Keratinocyte (primary cell): ENCODE measurements around the gene KLF7. TPM values are rescaled to one million over a fixed set of nuclear protein-coding genes. Genes with fewer than 3 reads are reported as not detected.

Experiments
- DNase-seq: peaks from one replicate; pipeline ENCODE4 v3.0.0-alpha.2; 2011; ENCODE audit warnings: low read depth, missing footprints, low spot score
- FAIRE-seq: peaks from 2 replicates; lab custom pipeline; 2011; peaks lifted over from hg19 to GRCh38; lab: Jason Lieb, UNC
- H2AFZ ChIP-seq: 2 replicates; pipeline ENCODE4 v1.6.0; 2012; ENCODE audit warnings: low read length, control low read depth, inconsistent platforms; ENCODE audit not compliant: control insufficient read depth
- H3K27ac ChIP-seq: 2 replicates; pipeline ENCODE4 v1.5.1; 2011; ENCODE audit warnings: low read length; ENCODE audit not compliant: control insufficient read depth, insufficient read depth
- H3K27me3 ChIP-seq: 3 replicates; pipeline ENCODE4 v1.6.0; 2011; ENCODE audit warnings: low read length; ENCODE audit not compliant: control insufficient read depth, insufficient read depth; ENCODE audit errors: extremely low read depth
- H3K36me3 ChIP-seq, 2 experiments: 2 replicates in 1 of 2; 3 replicates in 1 of 2; pipeline ENCODE4 v1.5.1; 2011; ENCODE audit warnings: low read length in 2 of 2, mild to moderate bottlenecking in 1 of 2; ENCODE audit not compliant: control insufficient read depth in 2 of 2, insufficient read depth in 2 of 2; ENCODE audit errors: extremely low read depth in 1 of 2
- H3K4me1 ChIP-seq: 3 replicates; pipeline ENCODE4 v1.5.1; 2011; ENCODE audit warnings: low read length; ENCODE audit not compliant: control insufficient read depth, insufficient read depth; ENCODE audit errors: extremely low read depth
- H3K4me2 ChIP-seq: 3 replicates; pipeline ENCODE4 v1.6.0; 2011; ENCODE audit warnings: low read depth, low read length; ENCODE audit not compliant: control insufficient read depth, insufficient read depth; ENCODE audit errors: extremely low read depth
- H3K4me3 ChIP-seq, 3 experiments: fragments of 200-600 bp in 1 of 3; sonication (generic) in 1 of 3; 2 replicates in 2 of 3; 3 replicates in 1 of 3; pipeline ENCODE4 v1.5.1; 2011 to 2016; ENCODE audit warnings: low read length in 3 of 3, mild to moderate bottlenecking in 3 of 3, control low read depth in 2 of 3, inconsistent platforms in 1 of 3, low read depth in 1 of 3, mixed read lengths in 1 of 3, mixed run types in 1 of 3, moderate library complexity in 1 of 3; ENCODE audit not compliant: control insufficient read depth in 2 of 3, insufficient read depth in 2 of 3; ENCODE audit errors: extremely low read depth in 1 of 3
- H3K79me2 ChIP-seq: 2 replicates; pipeline ENCODE4 v1.6.0; 2012; ENCODE audit warnings: low read length; ENCODE audit not compliant: control insufficient read depth, insufficient read depth
- H3K9ac ChIP-seq: 3 replicates; pipeline ENCODE4 v1.6.0; 2011; ENCODE audit warnings: low read length; ENCODE audit not compliant: control insufficient read depth, insufficient read depth; ENCODE audit errors: extremely low read depth
- H3K9me1 ChIP-seq: 3 replicates; pipeline ENCODE4 v1.6.0; 2011; ENCODE audit warnings: low read length; ENCODE audit not compliant: control insufficient read depth, insufficient read depth; ENCODE audit errors: extremely low read depth
- H3K9me3 ChIP-seq: 2 replicates; pipeline ENCODE4 v1.5.1; 2012; ENCODE audit warnings: low read depth, low read length; ENCODE audit not compliant: control insufficient read depth
- H4K20me1 ChIP-seq: 3 replicates; pipeline ENCODE4 v1.6.0; 2011; ENCODE audit warnings: low read length; ENCODE audit not compliant: control insufficient read depth, insufficient read depth; ENCODE audit errors: extremely low read depth
- CTCF ChIP-seq, 3 experiments: IDR thresholded peaks in 1 of 3; conservative IDR thresholded peaks in 1 of 3; optimal IDR thresholded peaks in 1 of 3; 2 replicates in 2 of 3; 3 replicates in 1 of 3; pipeline versions ENCODE3 to v1.5.1; 2011; ENCODE audit warnings: low read length in 3 of 3, mild to moderate bottlenecking in 3 of 3, moderate library complexity in 2 of 3, control low read depth in 1 of 3, inconsistent platforms in 1 of 3; ENCODE audit not compliant: insufficient read depth in 2 of 3; ENCODE audit errors: extremely low read depth in 1 of 3
- EZH2 ChIP-seq: IDR thresholded peaks from one replicate; pipeline ENCODE4 v1.6.1; 2012; ENCODE audit warnings: inconsistent platforms, mild to moderate bottlenecking, low read length, moderate library complexity
- dilution Hi-C: fragments of 300-500 bp; cut with MboI; formaldehyde crosslinking; loops from one replicate; pipeline ENCODE4 v1.7.0; 2020; ENCODE audit warnings: low sequenced_read_pairs; ENCODE audit not compliant: extremely low pct_ligation_motif_present
- polyA plus RNA-seq, 5 experiments: library from polyadenylated mRNA; depleted of rRNA in 3 of 5; stranded (reverse) in 3 of 5; stranded (forward) in 1 of 5; unstranded in 1 of 5; fragments of >200 nt; gene quantifications; 1 replicate in 1 of 5; 2 replicates in 3 of 5; 3 replicates in 1 of 5; pipeline versions ENCODE4 v1.2.1 to v1.2.3, GENCODE V29; 2011 to 2012; ENCODE audit warnings: missing spikeins in 2 of 5, low read depth in 1 of 5, low replicate concordance in 1 of 5

KLF7 gene
- polyA plus RNA-seq, 1 donor (not counting 4 experiments of a cell fraction or from before 2014, with no cell fraction given), result 44.7 TPM

GRCh38 chr2:207139552-207139951, 26.2 kb downstream of the KLF7 start:
- TF ChIP-seq CTCF (optimal IDR thresholded peaks at IDR 0.05 in 1 of 3, IDR thresholded peaks at IDR 0.05 in 1 of 3, conservative IDR thresholded peaks at IDR 0.05 in 1 of 3; ENCODE audit: extremely low read depth in 1 of 3, insufficient read depth in 2 of 3, low read length in 3 of 3) (no peak), EZH2 (no peak)
- peaks cover 37% of the 10 kb centered on the region for H3K4me1 ChIP-seq
- no peaks in the 10 kb centered on the region for H4K20me1 ChIP-seq
- H3K4me2 ChIP-seq, result no peak overlapping the region
- dilution Hi-C loops, result no loop called here
- no peak overlapping the region for H3K9ac ChIP-seq
- H2AFZ ChIP-seq, result no peak overlapping the region
- H3K36me3 ChIP-seq, result peaks cover 14 to 41% of the 10 kb centered on the region in 2 experiments
- no peak for FAIRE-seq
- no peaks in the 10 kb centered on the region for H3K27me3 ChIP-seq
- DNase-seq, result no peak
- H3K79me2 ChIP-seq, result peaks cover 98% of the 10 kb centered on the region
- H3K9me3 ChIP-seq, result no peaks in the 10 kb centered on the region
- H3K4me3 ChIP-seq, result no peak overlapping the region
- peaks cover 4% of the 10 kb centered on the region for H3K9me1 ChIP-seq
- no peak overlapping the region for H3K27ac ChIP-seq

- Histone ChIP-seq H4K20me1 (no peaks in the 10 kb centered on the region), H3K4me1 (peaks cover 42% of the 10 kb centered on the region), H3K9me3 (no peaks in the 10 kb centered on the region), H3K27me3 (no peaks in the 10 kb centered on the region), H3K27ac (no peak overlapping the region), H3K9me1 (peaks cover 4% of the 10 kb centered on the region), H3K4me3 (no peak overlapping the region), H2AFZ (no peak overlapping the region), H3K9ac (no peak overlapping the region), H3K4me2 (no peak overlapping the region), H3K79me2 (peaks cover 98% of the 10 kb centered on the region), H3K36me3 (peaks cover 13 to 36% of the 10 kb centered on the region in 2 experiments)
- FAIRE-seq (no peak), DNase-seq (no peak)
- TF ChIP-seq CTCF (optimal IDR thresholded peaks at IDR 0.05 in 1 of 3, IDR thresholded peaks at IDR 0.05 in 1 of 3, conservative IDR thresholded peaks at IDR 0.05 in 1 of 3; ENCODE audit: extremely low read depth in 1 of 3, insufficient read depth in 2 of 3, low read length in 3 of 3) (no peak), EZH2 (no peak)
- dilution Hi-C loops, result no loop called here
Measured at GRCh38 chr2:207138627-207139297, 27.0 kb downstream of the KLF7 start.
